ENCODE data around the gene COL3A1. TPM values are rescaled to one million over a fixed set of nuclear protein-coding genes. Genes with fewer than 3 reads are reported as not detected.

COL3A1 gene
- total and polyA plus RNA-seq, 4 experiments from 2014 or later: not detected

- H3K4me3 Mint-ChIP-seq: no peak overlapping the region
- no peaks in the 10 kb centered on the region for H3K4me1 Mint-ChIP-seq
- Histone ChIP-seq H3K9me3 (ENCODE audit: control insufficient read depth in 1 of 2, low read length in 2 of 2) (no peaks in the 10 kb centered on the region), H3K36me3 (ENCODE audit: insufficient read depth, low read length) (no peaks in the 10 kb centered on the region), H3K27me3 (ENCODE audit: insufficient read depth, low read length) (no peaks in the 10 kb centered on the region), H3K4me1 (ENCODE audit: insufficient read depth, low read length) (no peaks in the 10 kb centered on the region), H3K4me3 (ENCODE audit: low read length in 2 of 2) (no peak overlapping the region), H3K27ac (ENCODE audit: low read depth, low read length) (no peak overlapping the region)
- DNase-seq: no peak
- H3K27me3 Mint-ChIP-seq: no peaks in the 10 kb centered on the region
- H3K27ac Mint-ChIP-seq: no peak overlapping the region
- intact Hi-C loops (cut with micrococcal nuclease): no loop called here
- H3K36me3 Mint-ChIP-seq: no peaks in the 10 kb centered on the region
- peaks cover 0 to 3% (median 0%) of the 10 kb centered on the region in 8 donors for H3K9me3 Mint-ChIP-seq
- CTCF ChIA-PET (ENCODE audit: partially characterized antibody): no interaction called here
- POLR2A ChIA-PET (ENCODE audit: partially characterized antibody): no interaction called here
Observed at GRCh38 chr2:188952901-188953300, 21.3 kb upstream of the COL3A1 start.

GRCh38 chr2:188956290-188956689, 17.9 kb upstream of the COL3A1 start:
- POLR2A ChIA-PET (ENCODE audit: partially characterized antibody): no interaction called here
- Mint-ChIP-seq H3K4me1 (no peaks in the 10 kb centered on the region), H3K9me3 (peaks cover 0 to 3% (median 0%) of the 10 kb centered on the region in 8 donors), H3K4me3 (no peak overlapping the region), H3K36me3 (no peaks in the 10 kb centered on the region), H3K27ac (no peak overlapping the region), H3K27me3 (no peaks in the 10 kb centered on the region)
- Histone ChIP-seq H3K9me3 (ENCODE audit: control insufficient read depth in 1 of 2, low read length in 2 of 2) (no peaks in the 10 kb centered on the region), H3K4me1 (ENCODE audit: insufficient read depth, low read length) (no peaks in the 10 kb centered on the region), H3K27me3 (ENCODE audit: insufficient read depth, low read length) (no peaks in the 10 kb centered on the region), H3K27ac (ENCODE audit: low read depth, low read length) (no peak overlapping the region), H3K4me3 (ENCODE audit: low read length in 2 of 2) (no peak overlapping the region), H3K36me3 (ENCODE audit: insufficient read depth, low read length) (no peaks in the 10 kb centered on the region)
- DNase-seq: no peak
- intact Hi-C loops (cut with micrococcal nuclease): no loop called here
- CTCF ChIA-PET (ENCODE audit: partially characterized antibody): no interaction called here

GRCh38 chr2:188956961-188957360, 17.2 kb upstream of the COL3A1 start:
- no peaks in the 10 kb centered on the region for H3K4me1 Mint-ChIP-seq
- Histone ChIP-seq H3K27ac (ENCODE audit: low read depth, low read length) (no peak overlapping the region), H3K4me3 (ENCODE audit: low read length in 2 of 2) (no peak overlapping the region), H3K36me3 (ENCODE audit: insufficient read depth, low read length) (no peaks in the 10 kb centered on the region), H3K4me1 (ENCODE audit: insufficient read depth, low read length) (no peaks in the 10 kb centered on the region), H3K9me3 (ENCODE audit: control insufficient read depth in 1 of 2, low read length in 2 of 2) (no peaks in the 10 kb centered on the region), H3K27me3 (ENCODE audit: insufficient read depth, low read length) (no peaks in the 10 kb centered on the region)
- no peak for DNase-seq
- intact Hi-C loops (cut with micrococcal nuclease): no loop called here
- H3K4me3 Mint-ChIP-seq: no peak overlapping the region
- ChIA-PET POLR2A (ENCODE audit: partially characterized antibody) (no interaction called here), CTCF (ENCODE audit: partially characterized antibody) (no interaction called here)
- no peaks in the 10 kb centered on the region for H3K27me3 Mint-ChIP-seq
- no peaks in the 10 kb centered on the region for H3K36me3 Mint-ChIP-seq
- H3K9me3 Mint-ChIP-seq: peaks cover 0 to 3% (median 0%) of the 10 kb centered on the region in 8 donors
- no peak overlapping the region for H3K27ac Mint-ChIP-seq

- no peaks in the 10 kb centered on the region for H3K36me3 ChIP-seq (ENCODE audit: insufficient read depth, low read length)
- CTCF ChIA-PET (ENCODE audit: partially characterized antibody): no interaction called here
- no peak overlapping the region for H3K4me3 Mint-ChIP-seq
- no peaks in the 10 kb centered on the region for H3K9me3 ChIP-seq (ENCODE audit: control insufficient read depth in 1 of 2, low read length in 2 of 2)
- no peaks in the 10 kb centered on the region for H3K4me1 Mint-ChIP-seq
- peaks cover 0 to 3% (median 0%) of the 10 kb centered on the region in 8 donors for H3K9me3 Mint-ChIP-seq
- DNase-seq: no peak
- no peaks in the 10 kb centered on the region for H3K4me1 ChIP-seq (ENCODE audit: insufficient read depth, low read length)
- no peaks in the 10 kb centered on the region for H3K36me3 Mint-ChIP-seq
- no peak overlapping the region for H3K27ac ChIP-seq (ENCODE audit: low read depth, low read length)
- no peak overlapping the region for H3K4me3 ChIP-seq (ENCODE audit: low read length in 2 of 2)
- H3K27me3 ChIP-seq (ENCODE audit: insufficient read depth, low read length): no peaks in the 10 kb centered on the region
- POLR2A ChIA-PET (ENCODE audit: partially characterized antibody): no interaction called here
- intact Hi-C loops (cut with micrococcal nuclease): no loop called here
- no peak overlapping the region for H3K27ac Mint-ChIP-seq
- H3K27me3 Mint-ChIP-seq: no peaks in the 10 kb centered on the region
Observed at GRCh38 chr2:188957646-188958045, 16.5 kb upstream of the COL3A1 start.

GRCh38 chr2:188963741-188964140, 10.4 kb upstream of the COL3A1 start:
- Mint-ChIP-seq H3K4me1 (no peaks in the 10 kb centered on the region), H3K27me3 (no peaks in the 10 kb centered on the region), H3K4me3 (no peak overlapping the region), H3K27ac (no peak overlapping the region), H3K36me3 (no peaks in the 10 kb centered on the region), H3K9me3 (peaks cover 0 to 3% (median 0%) of the 10 kb centered on the region in 8 donors)
- H3K4me1 ChIP-seq (ENCODE audit: insufficient read depth, low read length): no peaks in the 10 kb centered on the region
- intact Hi-C loops (cut with micrococcal nuclease): no loop called here
- DNase-seq: no peak
- ChIA-PET CTCF (ENCODE audit: partially characterized antibody) (no interaction called here), POLR2A (ENCODE audit: partially characterized antibody) (no interaction called here)
- H3K27ac ChIP-seq (ENCODE audit: low read depth, low read length): no peak overlapping the region
- no peak overlapping the region for H3K4me3 ChIP-seq (ENCODE audit: low read length in 2 of 2)
- no peaks in the 10 kb centered on the region for H3K27me3 ChIP-seq (ENCODE audit: insufficient read depth, low read length)
- no peaks in the 10 kb centered on the region for H3K36me3 ChIP-seq (ENCODE audit: insufficient read depth, low read length)
- H3K9me3 ChIP-seq (ENCODE audit: control insufficient read depth in 1 of 2, low read length in 2 of 2): no peaks in the 10 kb centered on the region

- intact Hi-C loops (cut with micrococcal nuclease): no loop called here
- no peak overlapping the region for H3K27ac ChIP-seq (ENCODE audit: low read depth, low read length)
- no peak for DNase-seq
- no peaks in the 10 kb centered on the region for H3K36me3 ChIP-seq (ENCODE audit: insufficient read depth, low read length)
- Mint-ChIP-seq H3K4me1 (no peaks in the 10 kb centered on the region), H3K9me3 (no peaks in the 10 kb centered on the region), H3K27me3 (no peaks in the 10 kb centered on the region), H3K27ac (no peak overlapping the region), H3K36me3 (no peaks in the 10 kb centered on the region), H3K4me3 (no peak overlapping the region)
- H3K27me3 ChIP-seq (ENCODE audit: insufficient read depth, low read length): no peaks in the 10 kb centered on the region
- no peak overlapping the region for H3K4me3 ChIP-seq (ENCODE audit: low read length in 2 of 2)
- CTCF ChIA-PET (ENCODE audit: partially characterized antibody): no interaction called here
- no peaks in the 10 kb centered on the region for H3K9me3 ChIP-seq (ENCODE audit: control insufficient read depth in 1 of 2, low read length in 2 of 2)
- no peaks in the 10 kb centered on the region for H3K4me1 ChIP-seq (ENCODE audit: insufficient read depth, low read length)
- POLR2A ChIA-PET (ENCODE audit: partially characterized antibody): no interaction called here
Observed at GRCh38 chr2:188964976-188965546, 9.1 kb upstream of the COL3A1 start.

- H3K4me1 ChIP-seq (ENCODE audit: insufficient read depth, low read length): no peaks in the 10 kb centered on the region
- no peaks in the 10 kb centered on the region for H3K9me3 ChIP-seq (ENCODE audit: control insufficient read depth in 1 of 2, low read length in 2 of 2)
- ChIA-PET POLR2A (ENCODE audit: partially characterized antibody) (no interaction called here), CTCF (ENCODE audit: partially characterized antibody) (no interaction called here)
- no peaks in the 10 kb centered on the region for H3K9me3 Mint-ChIP-seq
- intact Hi-C loops (cut with micrococcal nuclease): no loop called here
- H3K27ac Mint-ChIP-seq: no peak overlapping the region
- no peak overlapping the region for H3K27ac ChIP-seq (ENCODE audit: low read depth, low read length)
- DNase-seq: no peak
- no peaks in the 10 kb centered on the region for H3K36me3 Mint-ChIP-seq
- H3K4me3 Mint-ChIP-seq: no peak overlapping the region
- no peaks in the 10 kb centered on the region for H3K27me3 ChIP-seq (ENCODE audit: insufficient read depth, low read length)
- no peaks in the 10 kb centered on the region for H3K36me3 ChIP-seq (ENCODE audit: insufficient read depth, low read length)
- no peaks in the 10 kb centered on the region for H3K27me3 Mint-ChIP-seq
- no peak overlapping the region for H3K4me3 ChIP-seq (ENCODE audit: low read length in 2 of 2)
- H3K4me1 Mint-ChIP-seq: no peaks in the 10 kb centered on the region
Observed at GRCh38 chr2:188965563-188965962, 8.6 kb upstream of the COL3A1 start.

- ChIA-PET POLR2A (ENCODE audit: partially characterized antibody) (no interaction called here), CTCF (ENCODE audit: partially characterized antibody) (no interaction called here)
Observed at GRCh38 chr2:188966079-188966571, 8.0 kb upstream of the COL3A1 start.

More at GRCh38 chr2:188966079-188966571, 8.0 kb upstream of the COL3A1 start:
- no peaks in the 10 kb centered on the region for H3K9me3 ChIP-seq (ENCODE audit: control insufficient read depth in 1 of 2, low read length in 2 of 2)
- H3K27ac Mint-ChIP-seq: no peak overlapping the region
- no peak for DNase-seq
- intact Hi-C loops (cut with micrococcal nuclease): no loop called here
- H3K27ac ChIP-seq (ENCODE audit: low read depth, low read length): no peak overlapping the region
- no peaks in the 10 kb centered on the region for H3K4me1 ChIP-seq (ENCODE audit: insufficient read depth, low read length)
- H3K36me3 Mint-ChIP-seq: no peaks in the 10 kb centered on the region
- H3K4me3 ChIP-seq (ENCODE audit: low read length in 2 of 2): no peak overlapping the region
- H3K27me3 Mint-ChIP-seq: no peaks in the 10 kb centered on the region
- H3K9me3 Mint-ChIP-seq: no peaks in the 10 kb centered on the region
- no peak overlapping the region for H3K4me3 Mint-ChIP-seq
- no peaks in the 10 kb centered on the region for H3K27me3 ChIP-seq (ENCODE audit: insufficient read depth, low read length)
- no peaks in the 10 kb centered on the region for H3K36me3 ChIP-seq (ENCODE audit: insufficient read depth, low read length)
- no peaks in the 10 kb centered on the region for H3K4me1 Mint-ChIP-seq
